HL-60 (cell line): ENCODE measurements around the gene IGF2BP3.

Source experiments
- DNase-seq, 2 experiments: peaks; one replicate each; pipeline ENCODE4 v3.0.0-alpha.2; 2010 to 2020; ENCODE audit warnings: low read depth in 1 of 2, low spot score in 1 of 2
- H3K27ac ChIP-seq: fragments of 250-450 bp; sonication (Bioruptor Pico); replicated peaks from 2 replicates; pipeline ENCODE4 v1.5.1; 2020; ENCODE audit warnings: mild to moderate bottlenecking, moderate library complexity
- H3K27me3 ChIP-seq: fragments of 250-450 bp; sonication (Bioruptor Pico); 2 replicates; pipeline ENCODE4 v1.5.1; 2021; ENCODE audit warnings: mild to moderate bottlenecking, moderate library complexity; ENCODE audit not compliant: insufficient read depth, poor library complexity, severe bottlenecking
- H3K4me3 ChIP-seq: replicated peaks from 2 replicates; pipeline ENCODE4 v1.5.1; 2011; ENCODE audit warnings: mild to moderate bottlenecking, control low read depth, low read length; ENCODE audit not compliant: insufficient read depth
- GABPA ChIP-seq: IDR thresholded peaks from 2 replicates; pipeline ENCODE4 v1.6.1; 2012; ENCODE audit warnings: low read depth
- POLR2AphosphoS5 ChIP-seq: IDR thresholded peaks from 2 replicates; pipeline ENCODE4 v1.6.1; 2012; ENCODE audit warnings: low read depth
- SPI1 ChIP-seq: IDR thresholded peaks from 2 replicates; pipeline ENCODE4 v1.6.1; 2012; ENCODE audit warnings: low read depth, mild to moderate bottlenecking, borderline replicate concordance
- TF ChIP-seq, protein P1 (sequence below): IDR thresholded peaks from one replicate; pipeline ENCODE4 v1.5.1; 2011; ENCODE audit warnings: low read length, control low read depth, inconsistent platforms; ENCODE audit not compliant: insufficient read depth
- TF ChIP-seq, protein P2 (sequence below): IDR thresholded peaks from 2 replicates; pipeline ENCODE4 v1.6.1; 2012; ENCODE audit warnings: low read depth; ENCODE audit not compliant: insufficient replicate concordance

The IGF2BP3 gene

DNA sequence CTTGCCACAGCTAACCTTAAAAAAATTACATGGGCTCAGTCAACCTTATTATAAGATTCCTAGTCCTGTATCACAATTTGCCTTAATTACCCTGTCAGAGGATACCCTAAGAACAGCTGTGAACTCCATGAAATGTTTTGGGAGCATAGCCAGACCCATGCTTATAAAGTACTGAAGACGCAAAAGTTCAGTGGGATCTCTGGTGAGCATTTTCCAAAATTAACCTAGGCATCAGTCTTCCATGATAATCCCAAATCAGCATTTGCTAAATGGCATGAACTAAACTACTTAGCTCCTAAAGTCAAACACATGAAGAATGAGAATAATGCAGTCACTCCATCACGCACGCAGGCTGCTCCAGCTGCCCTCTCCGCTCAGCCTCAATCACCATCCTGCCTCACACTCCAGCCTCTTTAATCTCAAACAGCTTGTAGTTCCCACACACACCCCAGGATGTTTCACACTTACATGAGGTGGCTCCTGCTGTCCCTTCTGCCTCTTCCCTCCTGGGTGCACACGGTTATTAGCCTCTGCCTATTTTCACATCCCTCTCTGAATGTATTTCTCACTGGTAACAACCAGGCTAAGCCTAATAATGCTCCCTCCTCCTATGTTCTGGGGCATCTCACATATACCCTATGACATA is 15.3 kb downstream of the IGF2BP3 start:
- DNase-seq = no peak
- TF ChIP-seq, protein P1, sequence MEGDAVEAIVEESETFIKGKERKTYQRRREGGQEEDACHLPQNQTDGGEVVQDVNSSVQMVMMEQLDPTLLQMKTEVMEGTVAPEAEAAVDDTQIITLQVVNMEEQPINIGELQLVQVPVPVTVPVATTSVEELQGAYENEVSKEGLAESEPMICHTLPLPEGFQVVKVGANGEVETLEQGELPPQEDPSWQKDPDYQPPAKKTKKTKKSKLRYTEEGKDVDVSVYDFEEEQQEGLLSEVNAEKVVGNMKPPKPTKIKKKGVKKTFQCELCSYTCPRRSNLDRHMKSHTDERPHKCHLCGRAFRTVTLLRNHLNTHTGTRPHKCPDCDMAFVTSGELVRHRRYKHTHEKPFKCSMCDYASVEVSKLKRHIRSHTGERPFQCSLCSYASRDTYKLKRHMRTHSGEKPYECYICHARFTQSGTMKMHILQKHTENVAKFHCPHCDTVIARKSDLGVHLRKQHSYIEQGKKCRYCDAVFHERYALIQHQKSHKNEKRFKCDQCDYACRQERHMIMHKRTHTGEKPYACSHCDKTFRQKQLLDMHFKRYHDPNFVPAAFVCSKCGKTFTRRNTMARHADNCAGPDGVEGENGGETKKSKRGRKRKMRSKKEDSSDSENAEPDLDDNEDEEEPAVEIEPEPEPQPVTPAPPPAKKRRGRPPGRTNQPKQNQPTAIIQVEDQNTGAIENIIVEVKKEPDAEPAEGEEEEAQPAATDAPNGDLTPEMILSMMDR = no peak
- TF ChIP-seq, protein P2, sequence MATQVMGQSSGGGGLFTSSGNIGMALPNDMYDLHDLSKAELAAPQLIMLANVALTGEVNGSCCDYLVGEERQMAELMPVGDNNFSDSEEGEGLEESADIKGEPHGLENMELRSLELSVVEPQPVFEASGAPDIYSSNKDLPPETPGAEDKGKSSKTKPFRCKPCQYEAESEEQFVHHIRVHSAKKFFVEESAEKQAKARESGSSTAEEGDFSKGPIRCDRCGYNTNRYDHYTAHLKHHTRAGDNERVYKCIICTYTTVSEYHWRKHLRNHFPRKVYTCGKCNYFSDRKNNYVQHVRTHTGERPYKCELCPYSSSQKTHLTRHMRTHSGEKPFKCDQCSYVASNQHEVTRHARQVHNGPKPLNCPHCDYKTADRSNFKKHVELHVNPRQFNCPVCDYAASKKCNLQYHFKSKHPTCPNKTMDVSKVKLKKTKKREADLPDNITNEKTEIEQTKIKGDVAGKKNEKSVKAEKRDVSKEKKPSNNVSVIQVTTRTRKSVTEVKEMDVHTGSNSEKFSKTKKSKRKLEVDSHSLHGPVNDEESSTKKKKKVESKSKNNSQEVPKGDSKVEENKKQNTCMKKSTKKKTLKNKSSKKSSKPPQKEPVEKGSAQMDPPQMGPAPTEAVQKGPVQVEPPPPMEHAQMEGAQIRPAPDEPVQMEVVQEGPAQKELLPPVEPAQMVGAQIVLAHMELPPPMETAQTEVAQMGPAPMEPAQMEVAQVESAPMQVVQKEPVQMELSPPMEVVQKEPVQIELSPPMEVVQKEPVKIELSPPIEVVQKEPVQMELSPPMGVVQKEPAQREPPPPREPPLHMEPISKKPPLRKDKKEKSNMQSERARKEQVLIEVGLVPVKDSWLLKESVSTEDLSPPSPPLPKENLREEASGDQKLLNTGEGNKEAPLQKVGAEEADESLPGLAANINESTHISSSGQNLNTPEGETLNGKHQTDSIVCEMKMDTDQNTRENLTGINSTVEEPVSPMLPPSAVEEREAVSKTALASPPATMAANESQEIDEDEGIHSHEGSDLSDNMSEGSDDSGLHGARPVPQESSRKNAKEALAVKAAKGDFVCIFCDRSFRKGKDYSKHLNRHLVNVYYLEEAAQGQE = no peak
- no peak for TF ChIP-seq POLR2AphosphoS5
- no peak for TF ChIP-seq GABPA
- no peak for TF ChIP-seq SPI1
- H3K4me3 ChIP-seq = no peak overlapping the region
- H3K27ac ChIP-seq = no peak overlapping the region
- no peaks in the 10 kb centered on the region for H3K27me3 ChIP-seq

DNA sequence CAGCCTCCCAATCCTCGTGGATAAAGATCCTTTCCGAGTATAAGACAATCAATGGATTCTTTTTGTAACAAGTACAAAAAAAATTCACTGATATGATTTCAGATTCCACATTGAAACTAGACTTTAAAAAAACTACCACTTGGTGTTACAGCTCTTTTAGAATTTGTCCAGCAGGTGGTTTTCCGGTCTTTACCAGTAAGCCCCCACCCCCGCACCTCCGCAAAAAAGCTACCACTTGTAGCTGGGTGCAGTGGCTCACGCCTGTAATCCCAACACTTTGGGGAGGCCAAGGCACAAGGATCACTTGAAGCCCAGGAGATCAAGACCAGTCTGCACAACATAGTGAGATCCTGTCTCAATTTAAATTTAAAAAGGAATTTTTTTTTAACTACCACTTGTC is 19.8 kb downstream of the IGF2BP3 start:
- no peak overlapping the region for H3K4me3 ChIP-seq
- DNase-seq = no peak
- TF ChIP-seq, protein P2 = no peak
- TF ChIP-seq POLR2AphosphoS5 = no peak
- TF ChIP-seq, protein P1 = no peak
- no peak for TF ChIP-seq GABPA
- no peak for TF ChIP-seq SPI1
- no peak overlapping the region for H3K27ac ChIP-seq
- H3K27me3 ChIP-seq = no peaks in the 10 kb centered on the region

DNA sequence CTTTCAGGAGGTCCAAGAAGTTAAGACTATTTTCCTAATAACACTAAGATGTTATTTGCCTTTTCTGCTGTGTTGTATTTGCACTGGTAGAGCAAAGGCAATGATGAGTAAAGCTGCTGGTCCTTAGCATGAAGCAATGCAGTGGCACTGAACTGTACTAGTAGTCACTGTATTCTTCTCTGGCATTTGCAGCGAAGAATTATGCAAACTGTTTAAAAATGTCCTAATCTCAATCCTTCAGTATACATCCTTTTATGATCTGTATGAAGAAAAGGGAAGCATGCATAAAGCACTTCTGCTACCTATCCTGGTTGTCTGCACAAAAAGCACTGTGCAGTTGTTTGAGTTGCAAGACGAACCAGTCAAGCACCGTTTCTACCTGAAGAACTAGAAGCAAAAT is 20.4 kb downstream of the IGF2BP3 start:
- no peak; the same call in 1 of the 2 replicates for TF ChIP-seq SPI1
- no peak for TF ChIP-seq POLR2AphosphoS5
- TF ChIP-seq, protein P2 = no peak
- no peak for TF ChIP-seq GABPA
- TF ChIP-seq, protein P1 = no peak
- no peak overlapping the region for H3K4me3 ChIP-seq
- peak in 1 of 2 experiments; percentile 73 for DNase-seq

More for the DNA sequence above, 20.4 kb downstream of the IGF2BP3 start:
- H3K27ac ChIP-seq = no peak overlapping the region
- no peaks in the 10 kb centered on the region for H3K27me3 ChIP-seq
